Parathyroid adenoma (tissue), 2 donors: ENCODE measurements around the gene PCCA.

Experiments
- H2AFZ ChIP-seq: fragments of 300-600 bp; sonication (generic); one replicate; pipeline ENCODE4 v1.7.0; 2017; ENCODE audit warnings: antibody characterized with exemption, mild to moderate bottlenecking
- H3K27ac ChIP-seq: fragments of 300-600 bp; sonication (generic); one replicate; pipeline ENCODE4 v1.7.0; 2017
- H3K27me3 ChIP-seq: fragments of 300-600 bp; sonication (generic); one replicate; pipeline ENCODE4 v1.7.0; 2017; ENCODE audit warnings: low read length; ENCODE audit not compliant: control insufficient read depth, insufficient read depth
- H3K36me3 ChIP-seq: fragments of 300-600 bp; sonication (generic); one replicate; pipeline ENCODE4 v1.7.0; 2017; ENCODE audit warnings: low read length; ENCODE audit not compliant: control insufficient read depth, insufficient read depth
- H3K4me1 ChIP-seq: fragments of 300-600 bp; sonication (generic); one replicate; pipeline ENCODE4 v1.7.0; 2017; ENCODE audit warnings: control low read depth
- H3K4me2 ChIP-seq: fragments of 300-600 bp; sonication (generic); one replicate; pipeline ENCODE4 v1.7.0; 2017; ENCODE audit warnings: low read length
- H3K4me3 ChIP-seq: fragments of 300-600 bp; sonication (generic); one replicate; pipeline ENCODE4 v1.7.0; 2017; ENCODE audit warnings: low read depth, low read length
- H3K79me2 ChIP-seq: fragments of 300-600 bp; sonication (generic); one replicate; pipeline ENCODE4 v1.7.0; 2017; ENCODE audit warnings: control low read depth
- H3K9ac ChIP-seq: fragments of 300-600 bp; sonication (generic); one replicate; pipeline ENCODE4 v1.7.0; 2017; ENCODE audit warnings: mild to moderate bottlenecking
- H3K9me3 ChIP-seq: fragments of 300-600 bp; sonication (generic); one replicate; pipeline ENCODE4 v1.7.0; 2017; ENCODE audit warnings: low read length; ENCODE audit not compliant: control insufficient read depth
- CTCF ChIP-seq: fragments of 300-600 bp; sonication (generic); IDR thresholded peaks from one replicate; pipeline ENCODE4 v1.7.0; 2017; ENCODE audit warnings: antibody characterized with exemption, mild to moderate bottlenecking
- donor health status: primary hyperparathyroidism.

The PCCA gene

GRCh38 chr13:100515410-100515800 lies 426.5 kb downstream of the PCCA start:
- Histone ChIP-seq H3K79me2 (no peaks in the 10 kb centered on the region), H2AFZ (no peak overlapping the region), H3K4me3 (no peak overlapping the region), H3K27ac (no peak overlapping the region), H3K9ac (no peak overlapping the region), H3K4me2 (no peak overlapping the region), H3K36me3 (no peaks in the 10 kb centered on the region), H3K27me3 (no peaks in the 10 kb centered on the region), H3K4me1 (no peaks in the 10 kb centered on the region), H3K9me3 (no peaks in the 10 kb centered on the region)
- no peak for TF ChIP-seq CTCF

- Histone ChIP-seq H3K27ac (no peak overlapping the region), H3K4me3 (no peak overlapping the region), H3K79me2 (no peaks in the 10 kb centered on the region), H3K27me3 (no peaks in the 10 kb centered on the region), H2AFZ (no peak overlapping the region), H3K36me3 (no peaks in the 10 kb centered on the region), H3K4me1 (no peaks in the 10 kb centered on the region), H3K9me3 (no peaks in the 10 kb centered on the region), H3K4me2 (no peak overlapping the region), H3K9ac (no peak overlapping the region)
- TF ChIP-seq CTCF = no peak
These were observed 428.2 kb downstream of the PCCA start for GRCh38 chr13:100517135-100517534.

- no peaks in the 10 kb centered on the region for H3K4me1 ChIP-seq
- no peak overlapping the region for H3K27ac ChIP-seq
- H2AFZ ChIP-seq = no peak overlapping the region
- H3K9ac ChIP-seq = no peak overlapping the region
- H3K27me3 ChIP-seq = no peaks in the 10 kb centered on the region
- no peak for TF ChIP-seq CTCF
- no peak overlapping the region for H3K4me3 ChIP-seq
- H3K4me2 ChIP-seq = no peak overlapping the region
- H3K9me3 ChIP-seq = no peaks in the 10 kb centered on the region
- H3K79me2 ChIP-seq = no peaks in the 10 kb centered on the region
- H3K36me3 ChIP-seq = no peaks in the 10 kb centered on the region
These were observed 428.8 kb downstream of the PCCA start for GRCh38 chr13:100517728-100518127.

- Histone ChIP-seq H3K79me2 (no peaks in the 10 kb centered on the region), H3K4me3 (no peak overlapping the region), H3K4me1 (no peaks in the 10 kb centered on the region), H2AFZ (no peak overlapping the region), H3K27me3 (no peaks in the 10 kb centered on the region), H3K9me3 (no peaks in the 10 kb centered on the region), H3K4me2 (no peak overlapping the region), H3K27ac (no peak overlapping the region), H3K9ac (no peak overlapping the region), H3K36me3 (no peaks in the 10 kb centered on the region)
- no peak for TF ChIP-seq CTCF
These were observed 429.6 kb downstream of the PCCA start for GRCh38 chr13:100518394-100519062.

GRCh38 chr13:100519626-100520025 lies 430.7 kb downstream of the PCCA start:
- Histone ChIP-seq H3K4me2 (no peak overlapping the region), H3K4me1 (no peaks in the 10 kb centered on the region), H3K9ac (no peak overlapping the region), H3K79me2 (no peaks in the 10 kb centered on the region), H3K9me3 (no peaks in the 10 kb centered on the region), H2AFZ (no peak overlapping the region), H3K36me3 (no peaks in the 10 kb centered on the region), H3K4me3 (no peak overlapping the region), H3K27me3 (no peaks in the 10 kb centered on the region), H3K27ac (no peak overlapping the region)
- TF ChIP-seq CTCF = no peak
